Measurements from ENCODE around the gene ZNF385D.

DNA sequence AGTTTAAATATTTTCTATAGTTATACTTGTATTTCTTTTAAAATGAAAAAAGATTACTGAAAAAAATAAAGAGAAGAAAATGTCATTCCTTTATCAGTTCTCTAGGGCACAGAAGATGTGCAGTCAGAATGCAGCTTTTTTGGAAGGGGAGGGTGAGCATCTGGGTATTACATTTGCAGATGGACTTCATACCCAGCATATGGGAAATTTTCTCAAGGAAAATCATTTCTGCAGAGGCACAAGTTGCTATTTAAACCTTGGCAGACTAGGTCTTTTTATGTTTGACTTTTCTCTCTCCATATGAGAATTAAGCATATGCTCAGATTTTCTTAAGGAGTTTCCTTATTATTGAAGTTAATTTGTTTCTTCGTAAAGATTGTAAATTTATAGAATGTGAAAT, 39.5 kb upstream of the ZNF385D start:
- no peak for TF ChIP-seq ZNF274 (IDR thresholded peaks at IDR 0.05; ENCODE audit: low read depth, low read length)
- no peak for TF ChIP-seq YY1 (IDR thresholded peaks at IDR 0.05; ENCODE audit: insufficient read depth, insufficient read length)
- no peak for TF ChIP-seq SUZ12 (IDR thresholded peaks at IDR 0.05; ENCODE audit: extremely low read depth, insufficient read depth, insufficient read length)
